BE2C (cell line): ENCODE data around the gene GLYAT.

Experiments used
- DNase-seq: peaks from one replicate; pipeline ENCODE4 v3.0.0-alpha.2; 2020
- H3K27me3 ChIP-seq: fragments of 250-450 bp; sonication (Bioruptor Pico); 2 replicates; pipeline ENCODE4 v1.5.1; 2020; ENCODE audit warnings: mild to moderate bottlenecking
- H3K36me3 ChIP-seq: fragments of 250-450 bp; sonication (Bioruptor Pico); 2 replicates; pipeline ENCODE4 v1.5.1; 2020; ENCODE audit warnings: mild to moderate bottlenecking
- H3K4me1 ChIP-seq: fragments of 250-450 bp; sonication (Bioruptor Pico); 2 replicates; pipeline ENCODE4 v1.5.1; 2020
- H3K4me3 ChIP-seq: 2 replicates; pipeline ENCODE4 v1.5.1; 2011; ENCODE audit warnings: low read depth, low read length
- H3K9me3 ChIP-seq: fragments of 250-450 bp; sonication (Bioruptor Pico); 2 replicates; pipeline ENCODE4 v1.5.1; 2020
- TF ChIP-seq, protein P1 (sequence below): IDR thresholded peaks from 2 replicates; pipeline ENCODE4 v1.5.1; 2012; ENCODE audit warnings: mild to moderate bottlenecking, low read depth, low read length

GLYAT gene

DNA sequence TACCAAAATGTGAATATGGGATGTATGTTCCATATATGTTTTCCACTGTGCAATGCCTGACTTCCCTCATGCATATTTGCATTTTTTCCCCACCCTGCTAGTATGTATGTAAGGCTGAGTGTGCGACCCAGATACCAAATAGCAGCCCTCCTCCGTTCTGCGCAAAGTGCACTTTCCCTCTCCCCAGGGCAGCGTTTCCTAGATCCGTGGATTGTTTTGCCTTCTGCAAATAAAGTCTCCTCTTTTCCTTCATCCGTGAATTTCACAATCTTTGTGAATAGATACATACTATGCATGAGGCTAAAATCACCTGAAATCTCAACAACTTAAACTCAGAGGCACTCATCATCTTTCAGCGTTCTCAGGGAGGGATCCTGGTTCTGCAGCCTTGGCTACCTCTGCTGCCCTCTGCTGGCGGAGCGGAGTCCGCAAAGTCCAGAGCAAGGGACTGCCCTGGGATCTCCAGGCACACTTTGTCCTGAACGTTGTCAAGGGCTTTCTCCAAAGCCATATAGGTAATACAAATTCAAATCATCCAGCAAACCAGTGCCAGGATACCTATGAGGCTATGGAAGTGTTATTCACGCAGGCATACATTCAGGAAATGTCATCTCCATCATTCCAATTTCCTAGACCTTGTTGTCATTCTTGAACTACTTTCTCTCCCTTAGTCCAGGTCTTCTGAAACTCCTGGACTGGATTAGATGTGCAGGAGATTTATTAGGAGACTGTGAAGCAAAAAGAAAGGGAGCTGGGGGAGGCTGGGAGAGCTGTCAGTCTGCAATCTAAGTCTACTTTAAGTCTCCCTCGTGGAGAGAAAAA, 56.2 kb downstream of the GLYAT start:
- Histone ChIP-seq H3K4me3 (no peak overlapping the region), H3K9me3 (no peaks in the 10 kb centered on the region), H3K27me3 (no peaks in the 10 kb centered on the region), H3K36me3 (no peaks in the 10 kb centered on the region), H3K4me1 (no peaks in the 10 kb centered on the region)
- peak; percentile 59 for DNase-seq
- TF ChIP-seq, protein P1, sequence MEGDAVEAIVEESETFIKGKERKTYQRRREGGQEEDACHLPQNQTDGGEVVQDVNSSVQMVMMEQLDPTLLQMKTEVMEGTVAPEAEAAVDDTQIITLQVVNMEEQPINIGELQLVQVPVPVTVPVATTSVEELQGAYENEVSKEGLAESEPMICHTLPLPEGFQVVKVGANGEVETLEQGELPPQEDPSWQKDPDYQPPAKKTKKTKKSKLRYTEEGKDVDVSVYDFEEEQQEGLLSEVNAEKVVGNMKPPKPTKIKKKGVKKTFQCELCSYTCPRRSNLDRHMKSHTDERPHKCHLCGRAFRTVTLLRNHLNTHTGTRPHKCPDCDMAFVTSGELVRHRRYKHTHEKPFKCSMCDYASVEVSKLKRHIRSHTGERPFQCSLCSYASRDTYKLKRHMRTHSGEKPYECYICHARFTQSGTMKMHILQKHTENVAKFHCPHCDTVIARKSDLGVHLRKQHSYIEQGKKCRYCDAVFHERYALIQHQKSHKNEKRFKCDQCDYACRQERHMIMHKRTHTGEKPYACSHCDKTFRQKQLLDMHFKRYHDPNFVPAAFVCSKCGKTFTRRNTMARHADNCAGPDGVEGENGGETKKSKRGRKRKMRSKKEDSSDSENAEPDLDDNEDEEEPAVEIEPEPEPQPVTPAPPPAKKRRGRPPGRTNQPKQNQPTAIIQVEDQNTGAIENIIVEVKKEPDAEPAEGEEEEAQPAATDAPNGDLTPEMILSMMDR, result peak; percentile 86

DNA sequence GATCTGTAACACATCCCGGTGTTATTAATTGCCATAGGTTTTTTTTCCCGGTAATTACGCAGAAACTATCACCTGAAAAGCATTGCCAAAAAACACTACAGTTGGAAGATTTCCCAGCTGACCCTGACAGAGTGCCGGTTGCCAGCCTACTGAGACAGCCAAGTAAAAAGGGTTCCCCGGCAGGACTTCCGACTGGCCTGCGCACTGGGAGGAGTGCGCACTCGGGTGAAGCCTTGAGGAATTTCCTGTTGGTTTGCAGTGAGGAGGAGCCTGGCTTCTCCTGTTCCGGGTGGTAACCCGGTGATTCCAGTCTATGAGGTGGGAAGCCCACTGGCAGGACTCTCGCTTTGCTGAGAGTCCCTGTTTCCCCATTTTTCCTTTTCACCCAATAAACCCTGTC, 57.1 kb downstream of the GLYAT start:
- H3K4me3 ChIP-seq, result no peak overlapping the region
- H3K36me3 ChIP-seq, result no peaks in the 10 kb centered on the region
- DNase-seq, result no peak
- no peaks in the 10 kb centered on the region for H3K9me3 ChIP-seq
- TF ChIP-seq, protein P1, result no peak
- no peaks in the 10 kb centered on the region for H3K4me1 ChIP-seq
- H3K27me3 ChIP-seq, result no peaks in the 10 kb centered on the region

DNA sequence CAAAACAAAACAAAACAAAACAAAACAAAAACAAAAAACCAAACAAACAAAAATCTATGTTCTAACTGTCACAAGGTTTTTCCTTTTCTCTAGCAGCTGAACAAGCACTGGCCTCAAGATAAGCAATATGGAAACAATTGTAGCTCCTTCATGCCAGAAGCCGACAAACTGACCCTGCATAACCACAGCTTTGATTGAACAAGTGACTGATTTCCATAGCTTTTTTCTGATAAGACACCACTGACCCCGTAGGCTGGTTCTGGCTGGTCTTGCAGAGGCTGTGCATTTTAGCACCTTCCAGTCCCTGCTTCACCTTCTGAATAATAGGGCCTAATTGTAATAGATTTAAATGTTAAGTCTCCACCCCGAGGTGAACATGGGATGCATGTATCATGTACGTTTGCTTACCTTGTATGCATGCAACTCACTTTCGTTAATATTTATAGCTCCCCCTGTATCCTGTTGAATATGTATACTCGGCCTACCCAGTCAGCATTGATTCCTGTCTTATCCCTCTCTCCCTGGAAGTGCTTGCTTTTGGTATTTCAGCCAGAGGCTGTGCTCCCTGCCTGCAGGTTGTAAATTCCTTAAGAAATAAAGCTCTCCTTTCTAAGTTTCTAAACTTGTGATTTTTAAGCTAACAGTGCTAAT, 59.6 kb downstream of the GLYAT start:
- no peaks in the 10 kb centered on the region for H3K4me1 ChIP-seq
- no peak overlapping the region for H3K4me3 ChIP-seq
- TF ChIP-seq, protein P1, result no peak
- H3K36me3 ChIP-seq, result no peaks in the 10 kb centered on the region
- no peaks in the 10 kb centered on the region for H3K9me3 ChIP-seq
- H3K27me3 ChIP-seq, result no peaks in the 10 kb centered on the region
- no peak for DNase-seq

DNA sequence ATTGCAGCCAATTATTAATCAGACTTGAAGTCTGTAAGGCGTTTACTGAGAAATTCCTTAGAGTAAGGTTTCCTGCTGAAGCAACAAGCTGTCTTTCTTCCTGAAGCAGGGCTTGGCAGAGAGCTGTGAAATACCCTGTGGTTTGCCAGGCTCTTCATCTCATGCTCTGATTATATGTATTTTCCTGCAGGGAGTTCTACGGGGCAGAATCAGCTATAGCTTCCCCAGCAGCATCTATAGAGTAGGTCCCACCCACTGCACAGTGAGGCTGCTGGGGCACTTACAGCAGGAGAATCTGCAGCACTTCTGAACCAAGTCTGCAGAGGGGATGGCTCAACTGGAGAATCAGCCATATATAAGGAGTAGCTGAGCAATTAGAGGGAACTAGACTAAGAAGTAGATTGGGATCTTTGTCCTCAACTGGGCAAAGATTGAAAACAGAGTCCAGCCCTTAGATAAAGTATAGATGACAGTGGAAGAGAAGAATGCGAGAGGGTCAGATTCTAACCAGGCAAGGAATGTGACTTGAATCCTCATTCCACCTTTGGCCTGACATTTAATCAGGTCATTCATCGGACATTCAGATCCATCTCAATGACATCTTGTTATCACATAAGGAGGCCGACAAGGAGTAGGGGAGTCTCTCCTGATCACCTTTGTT, 71.7 kb downstream of the GLYAT start:
- Histone ChIP-seq H3K4me3 (no peak overlapping the region), H3K4me1 (no peaks in the 10 kb centered on the region)

DNA sequence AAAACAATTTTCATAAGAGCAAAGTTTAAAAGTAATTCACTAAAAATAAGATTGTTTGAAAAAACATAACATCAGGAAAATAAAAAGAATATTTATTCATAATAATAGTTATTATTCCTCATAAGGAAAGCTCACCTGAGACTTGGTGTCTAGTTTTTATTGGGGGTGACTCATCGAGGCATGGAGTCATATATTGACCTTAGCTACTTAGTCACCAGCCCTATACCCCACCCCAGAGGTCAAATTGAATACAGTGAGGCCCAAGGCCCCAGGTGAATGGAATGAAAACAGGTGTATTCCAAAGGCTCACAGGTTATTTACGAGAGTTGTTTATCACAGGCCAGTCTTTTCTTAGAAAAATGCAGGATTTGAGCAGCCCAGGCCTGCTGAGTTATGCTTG, 72.3 kb downstream of the GLYAT start:
- no peaks in the 10 kb centered on the region for H3K4me1 ChIP-seq
- H3K36me3 ChIP-seq, result no peaks in the 10 kb centered on the region
- no peaks in the 10 kb centered on the region for H3K27me3 ChIP-seq
- DNase-seq, result no peak
- H3K4me3 ChIP-seq, result no peak overlapping the region
- no peaks in the 10 kb centered on the region for H3K9me3 ChIP-seq
- TF ChIP-seq, protein P1, result no peak

More for the DNA sequence above, 71.7 kb downstream of the GLYAT start:
- Histone ChIP-seq H3K9me3 (no peaks in the 10 kb centered on the region), H3K27me3 (no peaks in the 10 kb centered on the region), H3K36me3 (no peaks in the 10 kb centered on the region)
- DNase-seq, result no peak
- TF ChIP-seq, protein P1, result no peak
